ENCODE data around the gene RORC. TPM values are rescaled to one million over a fixed set of nuclear protein-coding genes. Genes with fewer than 3 reads are reported as not detected.

Gene RORC
- total and polyA plus RNA-seq, 2 of the 8 experiments (the other 6 are each of a cell fraction or from before 2014, with no cell fraction given), result 0.44 to 0.54 TPM

- TF ChIP-seq CHD7 (IDR thresholded peaks at IDR 0.05; ENCODE audit: insufficient replicate concordance, low read length), result no peak
- TF ChIP-seq CTCF (IDR thresholded peaks at IDR 0.05; ENCODE audit: control extremely low read depth in 1 of 3, insufficient read depth in 1 of 3, low read depth in 1 of 3, low read length in 3 of 3), result no peak
- no peak for TF ChIP-seq SUZ12 (IDR thresholded peaks at IDR 0.05; ENCODE audit: low read length)
- TF ChIP-seq CBX8 (IDR thresholded peaks at IDR 0.05; ENCODE audit: borderline replicate concordance, low read depth, low read length), result no peak
- no peak for TF ChIP-seq CHD2 (IDR thresholded peaks at IDR 0.05; ENCODE audit: low read length)
- TF ChIP-seq RBBP5 (IDR thresholded peaks at IDR 0.05; ENCODE audit: borderline replicate concordance, low read depth, low read length), result no peak
- TF ChIP-seq KDM4A (IDR thresholded peaks at IDR 0.05; ENCODE audit: low read depth, low read length, severe bottlenecking), result no peak
- TF ChIP-seq CREB1 (IDR thresholded peaks at IDR 0.05), result no peak
- TF ChIP-seq EGR1 (IDR thresholded peaks at IDR 0.05; ENCODE audit: borderline replicate concordance, low read depth, low read length), result no peak
Measured at GRCh38 chr1:151801846-151802245, 29.8 kb downstream of the RORC start (continued).

All from H1 (cell line).